HFFc6 (cell line): ENCODE data around the gene USP47. TPM values are rescaled to one million over a fixed set of nuclear protein-coding genes. Genes with fewer than 3 reads are reported as not detected.

Source experiments
- DNase-seq: peaks from one replicate; pipeline ENCODE4 v3.0.0-alpha.2; 2018
- H3K27ac Mint-ChIP-seq: 2 replicates; pipeline ENCODE4 v1.8.0; 2020; ENCODE audit warnings: mild to moderate bottlenecking, mixed read lengths
- H3K27me3 Mint-ChIP-seq: 2 replicates; pipeline ENCODE4 v1.8.0; 2021; ENCODE audit warnings: mild to moderate bottlenecking, moderate library complexity, mixed read lengths; ENCODE audit not compliant: insufficient read depth
- H3K36me3 Mint-ChIP-seq: 2 replicates; pipeline ENCODE4 v1.8.0; 2021; ENCODE audit warnings: low read depth, mixed read lengths
- H3K4me1 Mint-ChIP-seq: 2 replicates; pipeline ENCODE4 v1.8.0; 2020; ENCODE audit warnings: low read depth, mixed read lengths
- H3K4me3 Mint-ChIP-seq: 2 replicates; pipeline ENCODE4 v1.8.0; 2020; ENCODE audit warnings: mild to moderate bottlenecking, moderate library complexity, mixed read lengths
- H3K9me3 Mint-ChIP-seq: 2 replicates; pipeline ENCODE4 v1.8.0; 2020; ENCODE audit warnings: mild to moderate bottlenecking, mixed read lengths
- CTCF ChIP-seq: fragments of 200-600 bp; sonication (generic); IDR thresholded peaks from 2 replicates; pipeline ENCODE4 v1.5.0; 2021; ENCODE audit warnings: antibody characterized with exemption, mild to moderate bottlenecking
- total RNA-seq, 6 experiments: library from RNA; stranded (reverse); fragmentation: NEBNext Ultra II Directional; extraction: Animal tissue kit (Norgen Biotek cat#: 25700); gene quantifications; 2 replicates in 1 of 6; 3 replicates in 5 of 6; pipeline ENCODE4 v1.2.3, GENCODE V29; 2021

Gene USP47
- total RNA-seq, 6 experiments from 2014 or later = 33.6 to 38.7 (median 35.1) TPM

- no peaks in the 10 kb centered on the region for H3K9me3 Mint-ChIP-seq
- no peak for TF ChIP-seq CTCF
- no peaks in the 10 kb centered on the region for H3K27me3 Mint-ChIP-seq
Measured at GRCh38 chr11:11884774-11885481, 43.2 kb downstream of the USP47 start.

GRCh38 chr11:11894486-11894885, 52.7 kb downstream of the USP47 start:
- Mint-ChIP-seq H3K27ac (no peak overlapping the region), H3K4me3 (no peak overlapping the region), H3K36me3 (0 out of 2 replicates have a peak, but pooled peaks cover 2% of the 10 kb centered on the region), H3K4me1 (peaks cover 9% of the 10 kb centered on the region; the same call in 1 of the 2 replicates), H3K9me3 (no peaks in the 10 kb centered on the region), H3K27me3 (peaks cover 1% of the 10 kb centered on the region; the same call in 1 of the 2 replicates)
- no peak for DNase-seq
- no peak for TF ChIP-seq CTCF

More at GRCh38 chr11:11884774-11885481, 43.2 kb downstream of the USP47 start:
- no peak overlapping the region for H3K27ac Mint-ChIP-seq
- H3K4me3 Mint-ChIP-seq = no peak overlapping the region
- peaks cover 20% of the 10 kb centered on the region for H3K4me1 Mint-ChIP-seq
- H3K36me3 Mint-ChIP-seq = peaks cover 44% of the 10 kb centered on the region
- no peak for DNase-seq

GRCh38 chr11:11895672-11896071, 53.9 kb downstream of the USP47 start:
- peaks cover 4% of the 10 kb centered on the region; the same call in 1 of the 2 replicates for H3K27me3 Mint-ChIP-seq
- H3K27ac Mint-ChIP-seq = no peak overlapping the region
- DNase-seq = peak; percentile 31

GRCh38 chr11:11898648-11899047, 56.9 kb downstream of the USP47 start:
- peaks cover 9% of the 10 kb centered on the region; the same call in 1 of the 2 replicates for H3K4me1 Mint-ChIP-seq
- H3K27me3 Mint-ChIP-seq = peaks cover 3% of the 10 kb centered on the region; the same call in 1 of the 2 replicates
- no peak for TF ChIP-seq CTCF
- no peaks in the 10 kb centered on the region for H3K9me3 Mint-ChIP-seq
- DNase-seq = no peak
- H3K27ac Mint-ChIP-seq = peak overlapping the region; percentile 6; the same call in 1 of the 2 replicates
- peaks cover 7% of the 10 kb centered on the region; the same call in 1 of the 2 replicates for H3K36me3 Mint-ChIP-seq
- H3K4me3 Mint-ChIP-seq = no peak overlapping the region

More at GRCh38 chr11:11895672-11896071, 53.9 kb downstream of the USP47 start:
- peaks cover 9% of the 10 kb centered on the region; the same call in 1 of the 2 replicates for H3K4me1 Mint-ChIP-seq
- no peak overlapping the region for H3K4me3 Mint-ChIP-seq
- H3K9me3 Mint-ChIP-seq = no peaks in the 10 kb centered on the region
- 0 out of 2 replicates have a peak, but pooled peaks cover 5% of the 10 kb centered on the region for H3K36me3 Mint-ChIP-seq
- TF ChIP-seq CTCF = peak; percentile 70

GRCh38 chr11:11899401-11899800, 57.6 kb downstream of the USP47 start:
- no peak overlapping the region for H3K4me3 Mint-ChIP-seq
- no peak overlapping the region; the same call in 1 of the 2 replicates for H3K27ac Mint-ChIP-seq
- DNase-seq = no peak
- peaks cover 3% of the 10 kb centered on the region; the same call in 1 of the 2 replicates for H3K27me3 Mint-ChIP-seq
- TF ChIP-seq CTCF = no peak
- no peaks in the 10 kb centered on the region for H3K9me3 Mint-ChIP-seq
- H3K4me1 Mint-ChIP-seq = peaks cover 9% of the 10 kb centered on the region; the same call in 1 of the 2 replicates
- peaks cover 13% of the 10 kb centered on the region; the same call in 1 of the 2 replicates for H3K36me3 Mint-ChIP-seq
